Vagina (tissue), 2 donors: ENCODE results near the gene TK2.

Experiments
- CTCF ChIP-seq, 3 experiments: fragments of 450-650 bp in 2 of 3; fragments of 200-600 bp in 1 of 3; sonication (generic) in 1 of 3; IDR thresholded peaks; one replicate each; pipeline ENCODE4 v1.5.1; 2017 to 2019; ENCODE audit warnings: antibody characterized with exemption in 3 of 3, mild to moderate bottlenecking in 2 of 3, moderate library complexity in 2 of 3
- POLR2A ChIP-seq, 2 donors: fragments of 450-650 bp; IDR thresholded peaks; one replicate each; pipeline ENCODE4 v1.6.1; 2017; ENCODE audit warnings: antibody characterized with exemption in 2 of 2, mild to moderate bottlenecking in 2 of 2, moderate library complexity in 2 of 2
- POLR2AphosphoS5 ChIP-seq, 2 donors: sonication (generic); formaldehyde crosslinking; IDR thresholded peaks; one replicate each; pipeline ENCODE4 v1.9.0; 2017; ENCODE audit warnings: antibody characterized with exemption in 2 of 2, mild to moderate bottlenecking in 2 of 2, low read depth in 1 of 2; ENCODE audit not compliant: insufficient read depth in 1 of 2

- no peak for TF ChIP-seq CTCF (IDR thresholded peaks at IDR 0.05)
- no peak for TF ChIP-seq POLR2AphosphoS5 (IDR thresholded peaks at IDR 0.05; ENCODE audit: insufficient read depth in 1 of 2, low read depth in 1 of 2)
- TF ChIP-seq POLR2A (IDR thresholded peaks at IDR 0.05) = no peak
These were observed 31.5 kb upstream of the TK2 start for GRCh38 chr16:66581246-66581952.
